Measurements from ENCODE around the gene NR5A1.

- TF ChIP-seq CTCF (conservative IDR thresholded peaks at IDR 0.05; ENCODE audit: low read depth in 2 of 2) (no peak), REST (IDR thresholded peaks at IDR 0.05; ENCODE audit: unreplicated experiment) (no peak)
These were observed 17.2 kb downstream of the NR5A1 start for GRCh38 chr9:124490004-124490403.

All from GM23338 (cell line).